IPS-20b (cell line): ENCODE results near the gene HS6ST3.

Experiments
- H3K27ac ChIP-seq: one replicate; pipeline ENCODE4 v1.5.1; 2013; ENCODE audit warnings: low read length
- H3K27me3 ChIP-seq: 2 replicates; pipeline ENCODE4 v1.6.1; 2013; ENCODE audit warnings: mild to moderate bottlenecking, low read length, inconsistent platforms; ENCODE audit not compliant: insufficient read depth
- H3K36me3 ChIP-seq: 2 replicates; pipeline ENCODE4 v1.6.1; 2013; ENCODE audit warnings: low read depth, mild to moderate bottlenecking, inconsistent platforms, low read length, moderate library complexity; ENCODE audit not compliant: insufficient read depth
- H3K4me1 ChIP-seq: 2 replicates; pipeline ENCODE4 v1.6.1; 2013; ENCODE audit warnings: mild to moderate bottlenecking, control low read depth, inconsistent platforms, low read length, moderate library complexity; ENCODE audit not compliant: insufficient read depth
- H3K4me3 ChIP-seq: 2 replicates; pipeline ENCODE4 v1.5.1; 2013; ENCODE audit warnings: mild to moderate bottlenecking, low read length, inconsistent platforms
- H3K9ac ChIP-seq: 2 replicates; pipeline ENCODE4 v1.6.1; 2013; ENCODE audit warnings: low read depth, mild to moderate bottlenecking, inconsistent platforms, low read length, moderate library complexity
- H3K9me3 ChIP-seq: 2 replicates; pipeline ENCODE4 v1.6.1; 2013; ENCODE audit warnings: mild to moderate bottlenecking, low read depth, low read length, inconsistent platforms; ENCODE audit not compliant: insufficient read depth

The HS6ST3 gene

DNA sequence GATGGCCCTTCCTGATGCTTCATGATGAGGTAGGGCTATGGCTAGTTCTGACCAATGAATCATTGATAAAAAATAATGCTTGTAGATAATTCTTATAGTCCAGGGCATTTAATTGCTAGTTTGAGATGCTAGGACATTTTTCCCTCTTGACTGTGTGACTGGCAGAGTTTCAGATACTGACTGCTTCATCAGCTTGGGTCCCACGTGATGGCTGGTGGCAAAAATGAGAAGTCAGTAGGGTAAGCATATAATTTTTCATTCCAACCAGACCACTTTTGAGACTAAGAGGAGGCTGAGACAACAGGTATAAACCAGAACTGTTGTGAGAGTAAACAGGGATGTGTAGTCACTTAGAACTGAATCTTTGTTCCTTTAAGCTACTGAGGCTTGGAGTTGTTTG lies 183.3 kb downstream of the HS6ST3 start:
- Histone ChIP-seq H3K4me1 (peaks cover 4% of the 10 kb centered on the region; the same call in 1 of the 2 replicates), H3K27ac (no peak overlapping the region), H3K9me3 (no peaks in the 10 kb centered on the region), H3K9ac (no peak overlapping the region), H3K36me3 (no peaks in the 10 kb centered on the region), H3K27me3 (no peaks in the 10 kb centered on the region), H3K4me3 (no peak overlapping the region)

DNA sequence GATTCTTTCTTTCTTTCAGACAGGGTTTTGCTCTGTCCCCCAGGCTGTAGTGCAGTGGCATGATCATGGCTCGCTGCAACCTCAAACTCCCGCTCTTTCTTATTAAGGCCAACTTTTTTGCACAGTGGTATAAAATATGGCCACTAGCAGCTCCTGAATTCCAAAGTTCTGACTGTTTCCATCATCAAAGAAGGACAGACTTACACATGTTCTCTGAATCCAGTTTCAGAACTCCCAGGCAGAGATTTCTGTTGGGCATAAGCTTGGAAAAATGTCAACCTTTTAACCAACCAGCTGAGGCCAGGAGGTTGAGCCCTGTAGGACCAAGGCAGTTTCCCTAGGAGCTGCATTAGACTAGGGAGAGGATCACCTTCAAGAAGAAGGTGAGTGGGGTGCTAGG lies 184.1 kb downstream of the HS6ST3 start:
- Histone ChIP-seq H3K9me3 (no peaks in the 10 kb centered on the region), H3K9ac (no peak overlapping the region), H3K4me3 (no peak overlapping the region), H3K4me1 (peaks cover 4% of the 10 kb centered on the region; the same call in 1 of the 2 replicates), H3K36me3 (no peaks in the 10 kb centered on the region), H3K27ac (no peak overlapping the region), H3K27me3 (no peaks in the 10 kb centered on the region)

DNA sequence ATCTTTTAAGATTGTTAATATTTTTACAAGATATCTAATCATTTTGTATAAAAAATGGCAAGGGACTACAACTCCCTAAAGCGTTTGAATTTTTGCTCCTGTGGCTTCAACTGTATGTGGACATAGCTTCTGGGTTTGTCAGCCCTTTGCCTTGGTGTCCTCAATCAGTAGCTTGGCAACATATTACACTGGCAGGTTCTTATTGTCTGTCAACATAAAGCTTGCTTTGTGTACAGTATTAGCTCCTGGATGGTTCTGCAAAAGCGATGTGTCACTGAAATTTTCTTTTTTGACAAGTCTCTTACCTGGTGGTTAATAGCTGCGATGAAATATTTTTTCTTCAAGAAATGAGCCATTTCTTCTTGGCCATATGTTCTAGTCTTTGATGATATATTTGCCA lies 190.0 kb downstream of the HS6ST3 start:
- no peaks in the 10 kb centered on the region for H3K27me3 ChIP-seq
- H3K9me3 ChIP-seq = no peaks in the 10 kb centered on the region
- H3K36me3 ChIP-seq = no peaks in the 10 kb centered on the region
- 0 out of 2 replicates have a peak, but pooled peaks cover 3% of the 10 kb centered on the region for H3K4me1 ChIP-seq
- H3K27ac ChIP-seq = no peak overlapping the region
- no peak overlapping the region for H3K9ac ChIP-seq
- H3K4me3 ChIP-seq = no peak overlapping the region

DNA sequence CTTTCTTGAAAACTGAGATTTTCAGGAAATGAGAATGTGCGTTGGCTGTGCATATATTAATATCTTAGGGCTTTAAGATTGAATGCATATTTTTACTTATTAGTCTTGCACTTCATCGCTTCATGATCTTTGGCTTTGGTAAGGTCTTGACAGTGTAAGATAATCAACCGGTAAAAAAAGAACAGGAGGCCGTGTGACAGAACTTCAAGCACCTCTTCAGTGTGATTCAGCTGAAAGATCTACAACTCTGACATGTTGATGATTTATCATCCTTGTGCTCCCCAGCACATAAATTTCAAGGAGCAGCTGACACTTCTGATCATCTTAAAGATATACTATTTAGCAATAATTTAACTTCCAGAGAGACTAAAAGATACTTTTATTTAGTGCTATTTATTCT lies 195.1 kb downstream of the HS6ST3 start:
- Histone ChIP-seq H3K27me3 (no peaks in the 10 kb centered on the region), H3K4me3 (no peak overlapping the region), H3K9me3 (no peaks in the 10 kb centered on the region), H3K36me3 (no peaks in the 10 kb centered on the region), H3K4me1 (no peaks in the 10 kb centered on the region), H3K27ac (no peak overlapping the region), H3K9ac (no peak overlapping the region)

DNA sequence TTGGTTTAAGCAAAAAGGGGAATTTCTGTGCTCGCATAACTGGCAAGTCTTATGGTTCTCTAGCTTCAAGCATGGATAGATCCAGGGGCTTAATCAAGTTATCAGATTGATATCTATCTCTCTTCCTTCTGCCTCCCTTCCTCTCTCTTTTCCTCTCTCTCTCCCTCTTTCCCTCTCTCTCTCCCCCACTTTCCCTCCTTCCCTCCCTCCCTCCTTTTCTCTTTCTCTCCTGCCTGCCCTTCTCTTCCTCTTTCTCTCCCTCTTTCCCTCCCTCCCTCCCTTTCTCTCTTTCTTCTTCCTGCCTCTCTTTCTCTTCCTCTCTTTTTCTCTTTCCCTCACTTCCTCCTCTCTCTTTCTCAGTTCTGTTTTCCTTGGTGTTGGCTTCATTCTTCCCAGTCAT lies 195.8 kb downstream of the HS6ST3 start:
- Histone ChIP-seq H3K4me3 (no peak overlapping the region), H3K27me3 (no peaks in the 10 kb centered on the region), H3K9me3 (no peaks in the 10 kb centered on the region), H3K36me3 (no peaks in the 10 kb centered on the region), H3K4me1 (no peaks in the 10 kb centered on the region), H3K27ac (no peak overlapping the region), H3K9ac (no peak overlapping the region)

DNA sequence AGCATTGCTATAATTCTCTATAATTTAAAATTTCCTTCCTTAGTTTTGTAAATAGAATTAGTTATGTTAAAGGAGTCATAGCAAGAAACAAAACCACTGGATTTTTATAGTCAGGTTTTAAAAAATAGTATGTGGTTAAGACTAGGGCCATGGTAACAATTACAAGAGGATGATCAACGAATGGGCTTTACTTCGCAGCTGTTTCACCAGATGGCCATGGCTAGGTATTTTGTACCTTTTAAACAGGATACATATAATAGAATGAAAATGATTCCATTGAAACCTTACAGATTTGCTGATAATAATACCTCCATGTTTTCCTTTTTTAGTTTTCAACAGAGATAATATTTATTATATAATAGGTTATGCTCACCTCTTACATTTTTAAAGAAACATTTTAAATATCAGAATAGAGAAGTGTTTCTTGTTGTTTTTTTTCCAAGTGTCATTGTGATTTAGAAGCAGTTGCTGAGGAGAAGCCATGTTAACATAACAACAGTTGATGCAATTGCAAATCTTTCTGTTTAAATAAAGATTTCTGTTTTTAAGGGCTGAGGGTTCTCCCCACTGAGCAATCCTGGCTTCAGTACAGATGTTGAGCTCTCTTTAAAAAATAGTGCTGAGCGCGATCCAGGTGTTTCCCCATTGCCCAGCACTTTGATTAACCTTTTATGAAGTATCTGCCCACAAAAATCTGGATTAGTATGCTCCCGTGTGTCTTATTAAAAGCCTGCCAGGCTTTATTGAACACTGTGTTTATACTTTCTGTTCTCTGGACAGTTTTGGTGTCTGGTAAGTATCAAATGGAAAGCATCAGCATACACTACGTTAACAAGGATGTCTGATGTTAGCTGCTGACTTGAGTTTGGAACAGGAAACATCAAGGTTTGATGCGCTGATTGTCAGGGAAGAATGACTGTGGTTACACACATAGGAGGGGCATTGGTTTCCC lies 205.3 kb downstream of the HS6ST3 start:
- H3K4me3 ChIP-seq = peak overlapping the region; percentile 36; the same call in 1 of the 2 replicates
- H3K27ac ChIP-seq = peak overlapping the region; percentile 80
- H3K36me3 ChIP-seq = no peaks in the 10 kb centered on the region
- H3K27me3 ChIP-seq = no peaks in the 10 kb centered on the region
- no peaks in the 10 kb centered on the region for H3K9me3 ChIP-seq
- H3K4me1 ChIP-seq = peaks cover 29% of the 10 kb centered on the region; the same call in 1 of the 2 replicates
- peak overlapping the region; percentile 75 for H3K9ac ChIP-seq

DNA sequence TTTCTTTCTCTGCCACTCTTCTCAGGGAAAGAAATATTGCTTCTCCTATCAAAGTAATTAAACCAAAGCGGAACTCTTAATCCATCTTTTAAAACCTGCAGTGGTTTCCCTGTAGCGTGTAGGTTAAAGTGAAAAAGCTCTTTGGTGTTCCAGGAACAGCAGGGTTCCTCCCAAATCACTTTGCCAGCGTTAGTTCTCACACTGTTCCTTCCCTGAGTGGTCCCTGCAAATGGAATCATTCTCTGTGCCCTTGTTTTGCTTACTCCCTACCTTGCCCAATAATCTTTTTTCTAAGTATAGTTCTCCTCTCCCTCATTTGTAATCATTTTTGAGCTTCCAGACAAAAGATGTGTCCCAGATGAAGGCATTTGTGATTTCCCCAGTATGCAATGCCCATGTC lies 207.5 kb downstream of the HS6ST3 start:
- H3K9ac ChIP-seq = peak overlapping the region; percentile 2; the same call in 1 of the 2 replicates
- no peaks in the 10 kb centered on the region for H3K9me3 ChIP-seq
- no peaks in the 10 kb centered on the region for H3K36me3 ChIP-seq
- H3K4me3 ChIP-seq = no peak overlapping the region
- peaks cover 29% of the 10 kb centered on the region; the same call in 1 of the 2 replicates for H3K4me1 ChIP-seq
- no peak overlapping the region for H3K27ac ChIP-seq
- H3K27me3 ChIP-seq = no peaks in the 10 kb centered on the region

DNA sequence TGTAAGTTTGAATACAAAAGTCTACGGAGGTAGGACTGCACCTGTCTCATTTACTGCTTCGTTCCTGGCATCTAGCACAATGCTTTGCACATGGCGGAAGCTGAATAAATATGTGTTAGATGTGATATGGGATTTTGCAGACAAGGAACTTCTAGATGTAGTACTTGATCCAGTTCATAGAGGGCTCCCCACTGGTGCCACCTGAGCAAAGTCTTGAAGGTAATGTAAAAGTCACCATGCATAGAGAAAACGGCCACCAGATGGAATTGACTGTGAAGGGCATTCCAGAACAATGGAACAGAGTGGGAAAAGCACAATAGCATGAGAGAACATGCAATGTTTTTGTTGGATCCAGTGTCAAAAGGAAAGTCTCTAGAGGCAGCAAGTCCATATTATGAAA lies 209.3 kb downstream of the HS6ST3 start:
- Histone ChIP-seq H3K36me3 (no peaks in the 10 kb centered on the region), H3K9ac (no peak overlapping the region), H3K27ac (no peak overlapping the region), H3K4me1 (peaks cover 25% of the 10 kb centered on the region; the same call in 1 of the 2 replicates), H3K4me3 (no peak overlapping the region), H3K27me3 (no peaks in the 10 kb centered on the region), H3K9me3 (no peaks in the 10 kb centered on the region)

DNA sequence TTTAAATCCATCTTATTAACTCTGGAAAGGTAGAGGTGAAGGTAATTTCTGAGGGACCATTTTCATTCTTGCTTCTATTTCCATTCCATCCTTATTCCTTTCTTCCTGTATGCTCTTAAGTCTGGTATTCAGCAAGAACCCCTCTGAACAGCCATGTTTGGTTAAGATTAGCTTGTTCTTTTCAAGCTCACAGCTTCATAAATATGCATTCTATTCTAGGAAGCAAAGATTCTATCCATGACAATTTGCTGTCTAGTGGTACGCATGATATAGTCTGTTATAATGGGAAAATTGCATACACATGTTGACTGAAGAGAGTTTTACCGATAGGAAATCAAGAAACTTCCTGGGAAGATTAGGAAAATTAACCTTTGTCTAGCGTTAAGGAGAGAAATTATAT lies 218.7 kb downstream of the HS6ST3 start:
- H3K36me3 ChIP-seq = no peaks in the 10 kb centered on the region
- H3K4me3 ChIP-seq = no peak overlapping the region
- no peaks in the 10 kb centered on the region for H3K9me3 ChIP-seq
- no peak overlapping the region for H3K9ac ChIP-seq
- H3K4me1 ChIP-seq = no peaks in the 10 kb centered on the region
- H3K27me3 ChIP-seq = no peaks in the 10 kb centered on the region
- H3K27ac ChIP-seq = no peak overlapping the region

DNA sequence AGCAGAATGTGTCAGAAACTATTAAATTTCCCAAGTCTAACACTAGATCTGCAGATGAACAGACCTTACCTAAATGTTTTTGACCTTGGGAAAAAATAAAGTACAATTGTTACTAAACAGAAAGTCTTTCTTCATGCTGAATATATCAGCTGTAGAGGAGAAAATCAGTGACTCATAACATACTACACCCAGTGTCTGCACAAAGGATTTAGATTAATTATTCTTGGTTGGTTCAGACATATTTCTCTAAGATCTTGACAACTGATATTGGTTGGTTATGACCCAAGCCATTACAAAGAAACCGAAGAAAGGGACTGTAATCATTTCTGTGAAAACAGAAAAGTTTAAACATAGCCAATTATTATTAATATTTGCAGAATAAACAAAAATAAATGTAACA lies 225.1 kb downstream of the HS6ST3 start:
- Histone ChIP-seq H3K9me3 (no peaks in the 10 kb centered on the region), H3K9ac (no peak overlapping the region), H3K27me3 (no peaks in the 10 kb centered on the region), H3K36me3 (no peaks in the 10 kb centered on the region), H3K4me3 (no peak overlapping the region), H3K4me1 (no peaks in the 10 kb centered on the region), H3K27ac (no peak overlapping the region)

DNA sequence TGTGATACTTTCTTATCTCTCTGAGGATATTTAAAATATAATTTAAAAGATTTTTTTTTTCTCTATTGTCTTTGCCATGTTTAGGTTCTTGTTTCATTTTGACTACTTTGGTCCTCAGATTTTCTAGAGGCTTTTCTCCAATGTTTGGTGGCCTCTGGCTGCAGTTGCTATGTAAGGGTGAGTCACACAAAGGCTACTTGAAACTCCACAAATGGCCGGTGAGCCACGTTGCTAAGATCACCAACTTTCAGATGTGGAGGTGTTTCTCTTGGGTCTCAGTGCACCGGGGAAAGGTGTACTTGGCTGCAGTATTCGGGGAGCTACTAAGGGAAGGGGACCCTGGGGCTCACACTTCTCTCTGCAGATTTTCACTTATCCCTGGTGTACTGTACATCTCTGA lies 248.1 kb downstream of the HS6ST3 start:
- Histone ChIP-seq H3K4me1 (no peaks in the 10 kb centered on the region), H3K9ac (no peak overlapping the region), H3K27me3 (no peaks in the 10 kb centered on the region), H3K27ac (no peak overlapping the region), H3K9me3 (no peaks in the 10 kb centered on the region), H3K36me3 (no peaks in the 10 kb centered on the region), H3K4me3 (no peak overlapping the region)

DNA sequence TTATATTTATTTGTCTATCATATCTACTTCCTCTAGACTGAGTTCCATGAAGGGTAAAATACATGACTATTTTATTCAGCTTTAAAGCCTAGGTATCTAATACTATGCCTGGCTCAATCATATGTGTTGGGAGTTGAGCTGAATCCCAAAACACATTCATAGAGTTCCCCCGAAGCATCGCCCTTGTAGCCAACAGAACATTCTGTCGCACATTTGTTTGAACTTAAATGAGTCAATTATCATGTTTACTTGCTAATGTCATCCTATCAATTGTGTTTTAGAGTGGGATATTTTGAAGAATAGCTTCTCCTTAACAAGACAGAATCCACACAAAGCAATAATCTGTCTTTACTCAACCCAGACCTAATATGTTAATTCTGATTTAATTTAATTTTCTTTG lies 252.4 kb downstream of the HS6ST3 start:
- H3K4me3 ChIP-seq = no peak overlapping the region
- H3K27ac ChIP-seq = no peak overlapping the region
- H3K9ac ChIP-seq = no peak overlapping the region
- no peaks in the 10 kb centered on the region for H3K36me3 ChIP-seq
- H3K9me3 ChIP-seq = no peaks in the 10 kb centered on the region
- H3K27me3 ChIP-seq = no peaks in the 10 kb centered on the region
- H3K4me1 ChIP-seq = no peaks in the 10 kb centered on the region
